HT1080 (cell line): ENCODE results near the gene MT1F. TPM values are rescaled to one million over a fixed set of nuclear protein-coding genes. Genes with fewer than 3 reads are reported as not detected.

Experiments
- DNase-seq: peaks from one replicate; pipeline ENCODE4 v3.0.0-alpha.2; 2015; ENCODE audit warnings: low read depth
- total RNA-seq: library from RNA; depleted of rRNA; stranded (reverse); fragments of >200 nt; shearing (Covaris generic); gene quantifications from 2 replicates; pipeline ENCODE4 v1.2.3, GENCODE V29; 2014

The MT1F gene
- total RNA-seq, 1 experiment from 2014 or later: not detected

DNA sequence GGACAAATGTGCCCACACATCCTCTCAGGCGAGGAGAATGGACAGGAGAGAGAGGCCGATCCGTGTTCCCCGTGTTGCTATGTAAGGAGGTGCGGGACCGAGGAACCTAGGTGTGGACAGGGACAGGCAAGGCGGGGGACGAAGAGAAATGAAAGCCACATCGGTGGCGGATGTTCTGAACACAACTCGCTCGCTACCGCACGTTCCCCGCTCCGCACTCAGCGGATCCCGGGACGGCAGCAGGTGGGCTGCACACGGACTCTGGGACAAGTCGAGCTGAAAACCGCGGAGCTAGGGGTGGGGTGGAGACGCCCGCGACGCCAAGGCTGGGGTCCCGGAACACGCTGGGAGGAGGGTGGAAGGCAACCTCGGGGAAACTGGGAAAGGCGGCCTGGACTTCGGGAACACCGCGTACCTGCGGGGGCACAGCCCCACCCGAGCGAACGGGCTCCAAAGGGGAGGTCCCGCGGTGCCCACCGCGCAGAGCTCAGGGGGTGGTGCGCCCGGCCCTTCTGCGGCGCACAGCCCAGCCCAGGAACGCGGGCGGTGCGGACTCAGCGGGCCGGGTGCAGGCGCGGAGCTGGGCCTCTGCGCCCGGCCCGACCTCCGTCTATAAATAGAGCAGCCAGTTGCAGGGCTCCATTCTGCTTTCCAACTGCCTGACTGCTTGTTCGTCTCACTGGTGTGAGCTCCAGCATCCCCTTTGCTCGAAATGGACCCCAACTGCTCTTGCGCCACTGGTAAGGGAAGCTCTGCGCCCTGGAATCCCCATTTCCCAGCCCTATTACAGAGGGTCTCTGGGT, 32.4 kb upstream of the MT1F start, which contains the start of gene MT1E:
MT1E (plus strand) TSS at position 642 of the 803 bp plus-strand sequence; CDS start at position 713, 71 bp downstream.
- peak; percentile 76 for DNase-seq

DNA sequence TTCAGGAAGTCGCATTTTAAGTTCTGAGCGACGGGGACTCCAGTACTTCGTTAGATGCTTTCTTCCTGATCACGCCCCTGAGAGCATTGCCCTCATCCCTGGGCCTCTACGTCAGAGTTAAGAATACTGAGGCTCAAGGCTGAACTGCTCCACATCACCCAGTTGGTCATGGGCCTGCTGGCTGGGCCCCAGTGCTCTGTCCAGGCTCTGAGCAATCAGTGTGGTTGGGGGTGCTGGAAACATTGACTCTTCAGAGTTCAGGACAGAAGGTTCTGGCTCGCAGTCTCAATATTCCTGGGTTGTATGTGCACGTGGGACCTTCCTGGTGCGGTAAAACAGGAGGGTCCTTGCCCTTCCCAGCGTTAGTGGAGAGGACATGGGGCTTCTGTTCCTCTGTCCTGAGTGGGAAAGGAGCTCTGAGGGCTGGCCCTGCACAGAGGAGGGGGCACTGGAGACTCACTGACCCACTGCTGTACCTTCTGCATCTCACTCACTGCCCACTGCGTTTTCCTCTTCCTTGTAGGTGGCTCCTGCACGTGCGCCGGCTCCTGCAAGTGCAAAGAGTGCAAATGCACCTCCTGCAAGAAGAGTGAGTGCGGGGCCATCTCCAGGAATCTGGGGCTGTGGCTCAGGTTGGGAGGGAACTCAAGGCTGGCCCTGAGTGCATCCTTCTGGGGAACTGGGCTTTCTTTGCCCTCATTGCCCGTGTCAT, 31.7 kb upstream of the MT1F start:
- peak; percentile 30 for DNase-seq

DNA sequence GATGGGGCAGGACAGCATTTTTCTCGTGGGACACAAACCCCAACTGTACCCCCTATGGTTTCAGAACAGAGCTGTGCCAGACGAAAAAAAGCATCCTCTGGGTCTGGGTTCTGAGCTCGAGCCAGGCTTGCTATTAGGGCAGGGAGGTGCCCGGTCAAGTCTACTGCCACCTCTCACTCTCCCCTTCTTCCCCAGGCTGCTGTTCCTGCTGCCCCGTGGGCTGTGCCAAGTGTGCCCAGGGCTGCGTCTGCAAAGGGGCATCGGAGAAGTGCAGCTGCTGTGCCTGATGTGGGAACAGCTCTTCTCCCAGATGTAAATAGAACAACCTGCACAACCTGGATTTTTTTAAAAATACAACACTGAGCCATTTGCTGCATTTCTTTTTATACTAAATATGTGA, 31.1 kb upstream of the MT1F start:
- DNase-seq: no peak

DNA sequence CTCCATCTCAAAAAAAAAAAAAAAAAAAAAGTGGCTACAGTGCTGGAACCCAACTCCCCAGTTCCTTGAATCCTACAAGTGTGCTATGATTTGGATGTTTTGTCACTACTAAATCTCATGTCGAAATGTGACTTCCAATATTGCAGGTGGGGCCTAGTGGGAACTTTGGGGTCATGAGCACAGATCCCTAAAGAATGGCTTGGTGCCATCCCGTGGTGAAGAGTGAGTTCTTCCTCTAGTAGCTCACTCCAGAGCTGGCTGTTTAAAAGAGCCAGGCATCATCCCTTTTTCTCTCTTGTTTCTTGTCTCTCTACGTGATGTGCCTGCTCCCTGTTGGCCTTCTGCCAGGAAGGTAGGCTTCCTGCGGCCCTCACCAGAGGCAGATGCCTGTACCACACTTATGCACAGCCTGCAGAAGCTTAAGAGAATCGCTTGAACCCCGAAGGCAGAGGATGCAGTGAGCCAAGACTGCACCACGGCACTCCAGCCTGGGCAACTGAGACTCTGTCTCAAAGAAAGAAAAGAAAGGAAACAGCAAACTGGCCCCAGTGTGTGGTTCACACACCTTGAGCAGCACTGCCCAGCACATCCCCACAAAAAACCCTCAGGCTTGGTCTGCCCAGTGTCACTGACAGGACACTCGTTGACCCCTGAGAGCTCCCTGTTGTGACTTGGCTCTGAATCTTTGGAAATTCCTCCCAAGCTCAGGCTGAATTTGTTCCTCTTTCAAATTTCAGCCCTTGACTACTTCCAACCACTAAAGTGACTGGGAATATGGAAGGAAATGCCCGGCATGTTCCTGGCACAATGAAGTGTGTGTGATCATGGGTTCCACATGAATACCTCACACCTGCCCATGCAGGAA, 29.0 kb upstream of the MT1F start:
- DNase-seq: no peak

DNA sequence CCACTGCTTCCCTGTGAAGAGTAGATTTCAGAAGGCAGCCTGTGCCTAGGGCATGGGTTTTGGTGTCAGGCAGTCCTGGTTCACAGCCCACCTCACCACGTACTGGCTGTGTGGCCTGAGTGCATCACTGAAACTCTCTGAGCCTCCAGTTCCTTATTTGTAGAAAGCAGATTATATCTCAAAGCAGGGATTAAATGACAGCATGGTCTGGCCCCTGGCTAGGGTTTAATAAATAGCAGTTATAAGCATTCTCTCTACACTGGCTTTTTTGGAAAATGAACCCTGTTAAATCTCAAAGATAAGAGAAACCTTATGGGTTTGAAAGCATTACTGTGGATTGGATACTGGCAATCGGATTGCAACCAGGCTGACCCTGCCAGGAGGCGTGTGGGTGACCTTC, 28.2 kb upstream of the MT1F start:
- DNase-seq: no peak

DNA sequence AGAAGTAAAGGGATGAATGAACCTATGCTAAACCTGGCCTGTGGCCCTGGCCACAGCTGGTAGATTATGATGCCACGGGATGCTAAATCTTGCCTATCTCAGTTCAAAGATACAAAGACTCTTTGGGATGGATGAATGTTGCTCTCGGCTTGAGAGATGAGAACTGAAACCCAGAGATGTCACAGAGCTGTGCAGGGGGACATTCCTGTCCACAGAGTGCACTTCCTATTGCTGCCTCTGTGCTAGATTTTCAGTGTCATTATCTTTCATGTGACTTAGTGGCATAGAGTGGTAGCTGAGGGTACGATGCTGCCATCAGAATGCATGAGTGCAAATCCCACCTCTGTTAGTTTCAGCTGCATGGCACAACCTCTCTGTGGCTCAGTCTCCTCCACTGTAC, 27.6 kb upstream of the MT1F start:
- no peak for DNase-seq

DNA sequence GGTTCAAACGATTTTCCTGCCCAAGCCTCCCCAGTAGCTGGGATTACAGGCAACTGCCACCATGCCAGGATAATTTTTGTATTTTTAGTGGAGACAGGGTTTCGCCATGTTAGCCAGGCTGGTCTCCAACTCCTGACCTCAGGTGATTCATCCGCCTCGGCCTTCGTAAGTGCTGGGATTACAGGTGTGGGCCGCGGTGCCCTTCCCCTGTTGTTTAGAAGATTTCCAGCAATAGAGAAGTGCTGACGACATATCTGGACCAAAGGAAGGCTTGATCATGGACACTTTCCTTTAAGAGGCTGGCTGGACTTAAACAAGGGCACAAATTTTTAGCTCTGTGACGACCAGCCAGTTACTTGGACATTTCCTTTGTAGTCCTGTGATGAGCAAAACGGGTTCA, 26.6 kb upstream of the MT1F start:
- DNase-seq: no peak

DNA sequence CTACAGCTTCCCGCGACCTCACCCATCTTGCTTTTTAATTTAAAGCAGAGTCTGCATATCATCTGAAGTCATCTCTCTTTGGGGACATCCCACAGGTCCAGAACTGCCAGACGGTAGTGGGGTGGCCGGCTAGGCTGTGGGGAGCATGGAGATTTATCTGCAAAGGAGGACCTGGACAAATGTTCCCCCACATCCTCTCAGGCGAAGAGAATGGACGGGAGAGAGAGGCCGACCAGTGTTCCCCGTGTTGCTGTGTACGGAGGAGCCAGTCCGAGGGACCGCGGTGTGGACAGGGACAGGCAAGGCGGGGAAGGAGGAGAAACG, 26.0 kb upstream of the MT1F start:
- DNase-seq: no peak

DNA sequence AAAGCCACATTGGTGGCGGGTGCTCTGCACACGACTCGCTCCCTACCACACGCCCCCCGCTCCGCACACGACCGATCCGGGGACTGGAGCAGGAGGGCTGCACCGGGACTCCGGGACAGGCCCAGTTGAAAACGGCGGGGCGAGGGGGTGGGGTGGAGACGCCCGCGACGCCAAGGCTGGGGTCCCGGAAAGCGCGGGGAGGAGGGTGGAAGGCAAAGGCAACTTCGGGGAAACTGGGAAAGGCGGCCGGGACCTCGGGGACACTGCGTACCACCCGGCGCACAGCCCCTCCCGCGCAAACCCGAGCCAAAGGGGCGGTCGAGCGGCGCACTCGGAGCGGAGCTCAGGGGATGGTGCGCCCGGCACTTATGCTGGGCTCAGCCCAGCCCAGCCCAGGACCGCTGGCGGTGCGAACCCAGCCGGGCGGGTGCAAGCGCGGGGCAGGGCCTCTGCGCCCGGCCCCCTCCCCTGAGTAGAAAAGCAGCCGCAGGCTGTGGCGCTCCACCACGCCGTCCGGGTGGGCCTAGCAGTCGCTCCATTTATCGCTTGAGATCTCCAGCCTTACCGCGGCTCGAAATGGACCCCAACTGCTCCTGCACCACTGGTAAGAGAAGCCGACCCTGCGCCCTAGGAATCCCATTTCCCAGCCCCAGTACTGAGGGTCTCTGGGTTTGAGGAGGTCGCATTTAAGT, 25.5 kb upstream of the MT1F start, which contains the start of gene MT1M:
MT1M (plus strand) TSS at position 504 of the 692 bp plus-strand sequence; CDS start at position 577, 73 bp downstream.
- no peak for DNase-seq

DNA sequence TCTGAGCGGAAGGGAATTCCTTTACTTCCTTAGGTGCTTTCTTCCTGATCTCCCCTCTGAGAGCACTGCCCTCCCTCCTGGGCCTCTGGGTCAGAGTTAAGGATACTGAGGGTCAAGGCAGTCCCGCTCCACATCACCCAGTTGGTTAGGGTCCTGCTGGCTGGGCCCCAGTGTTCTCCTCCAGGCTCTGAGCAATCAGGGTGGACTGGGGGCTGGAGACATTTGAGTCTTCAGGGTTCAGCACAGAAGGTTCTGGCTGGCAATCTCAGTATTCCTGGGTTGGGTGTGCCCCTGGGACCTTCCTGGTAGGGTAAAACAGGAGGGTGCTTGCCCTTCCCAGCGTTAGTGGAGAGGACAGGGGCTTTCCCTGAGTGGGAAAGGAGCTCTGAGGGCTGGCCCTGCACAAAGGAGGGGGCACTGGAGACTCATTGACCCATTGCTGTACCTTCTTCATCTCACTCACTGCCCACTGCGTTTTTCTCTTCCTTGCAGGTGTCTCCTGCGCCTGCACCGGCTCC, 24.9 kb upstream of the MT1F start:
- no peak for DNase-seq

DNA sequence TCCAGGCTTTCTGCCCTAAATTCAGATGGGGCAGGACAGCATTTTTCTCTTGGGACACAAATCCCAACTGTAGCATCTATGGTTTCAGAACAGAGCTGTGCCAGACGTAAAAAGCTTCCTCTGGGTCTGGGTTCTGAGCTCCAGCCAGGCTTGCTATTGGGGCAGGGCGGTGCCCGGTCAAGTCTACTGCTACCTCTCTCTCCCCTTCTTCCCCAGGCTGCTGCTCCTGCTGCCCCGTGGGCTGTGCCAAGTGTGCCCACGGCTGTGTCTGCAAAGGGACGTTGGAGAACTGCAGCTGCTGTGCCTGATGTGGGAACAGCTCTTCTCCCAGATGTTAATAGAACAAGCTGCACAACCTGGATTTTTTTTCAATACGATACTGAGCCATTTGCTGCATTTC, 24.2 kb upstream of the MT1F start:
- DNase-seq: no peak

DNA sequence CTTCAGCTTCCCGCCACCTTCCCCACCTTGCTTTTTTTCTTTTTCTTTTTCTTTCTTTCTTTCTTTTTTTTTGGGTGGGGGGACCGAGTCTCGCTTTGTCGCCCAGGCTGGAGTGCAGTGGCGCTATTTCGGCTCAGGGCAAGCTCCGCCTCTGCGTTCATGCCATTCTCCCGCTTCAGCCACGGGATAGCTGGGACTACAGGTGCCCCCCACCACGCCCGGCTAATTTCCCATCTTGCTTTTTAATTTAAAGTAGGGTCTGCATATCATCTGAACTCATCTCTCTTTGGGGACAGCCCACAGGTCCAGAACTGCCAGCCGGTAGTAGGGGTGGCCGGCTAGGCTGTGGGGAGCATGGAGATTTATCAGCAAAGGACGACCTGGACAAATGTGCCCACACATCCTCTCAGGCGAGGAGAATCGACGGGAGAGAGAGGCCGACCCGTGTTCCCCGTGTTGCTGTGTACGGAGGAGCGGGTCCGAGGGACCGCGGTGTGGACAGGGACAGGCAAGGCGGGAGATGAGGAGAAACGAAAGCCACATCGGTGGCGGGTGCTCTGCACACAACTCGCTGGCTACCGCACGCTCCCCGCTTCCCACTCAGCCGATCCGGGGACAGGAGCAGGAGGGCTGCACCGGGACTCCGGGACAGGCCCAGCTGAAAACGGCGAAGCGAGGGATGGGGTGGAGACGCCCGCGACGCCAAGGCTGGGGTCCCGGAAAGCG, 22.9 kb upstream of the MT1F start:
- no peak for DNase-seq

DNA sequence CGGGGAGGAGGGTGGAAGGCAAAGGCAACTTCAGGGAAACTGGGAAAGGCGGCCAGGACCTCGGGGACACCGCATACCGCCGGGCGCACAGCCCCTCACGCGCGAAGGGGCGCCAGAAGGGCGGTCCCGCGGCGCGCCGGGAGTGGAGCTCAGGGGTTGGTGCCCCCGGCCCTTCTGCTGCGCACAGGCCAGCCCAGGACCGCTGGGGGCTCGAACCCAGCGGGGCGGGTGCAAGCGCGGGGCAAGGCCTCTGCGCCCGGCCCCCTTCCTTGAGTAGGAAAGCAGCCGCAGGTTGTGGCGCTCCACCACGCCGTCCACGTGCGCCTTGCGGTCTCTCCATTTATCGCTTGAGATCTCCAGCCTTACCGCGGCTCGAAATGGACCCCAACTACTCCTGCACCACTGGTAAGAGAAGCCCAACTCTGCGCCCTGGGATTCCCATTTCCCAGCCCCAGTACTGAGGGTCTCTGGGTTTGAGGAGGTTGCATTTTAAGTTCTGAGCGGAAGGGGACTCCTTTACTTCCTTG, 22.3 kb upstream of the MT1F start:
- DNase-seq: no peak

DNA sequence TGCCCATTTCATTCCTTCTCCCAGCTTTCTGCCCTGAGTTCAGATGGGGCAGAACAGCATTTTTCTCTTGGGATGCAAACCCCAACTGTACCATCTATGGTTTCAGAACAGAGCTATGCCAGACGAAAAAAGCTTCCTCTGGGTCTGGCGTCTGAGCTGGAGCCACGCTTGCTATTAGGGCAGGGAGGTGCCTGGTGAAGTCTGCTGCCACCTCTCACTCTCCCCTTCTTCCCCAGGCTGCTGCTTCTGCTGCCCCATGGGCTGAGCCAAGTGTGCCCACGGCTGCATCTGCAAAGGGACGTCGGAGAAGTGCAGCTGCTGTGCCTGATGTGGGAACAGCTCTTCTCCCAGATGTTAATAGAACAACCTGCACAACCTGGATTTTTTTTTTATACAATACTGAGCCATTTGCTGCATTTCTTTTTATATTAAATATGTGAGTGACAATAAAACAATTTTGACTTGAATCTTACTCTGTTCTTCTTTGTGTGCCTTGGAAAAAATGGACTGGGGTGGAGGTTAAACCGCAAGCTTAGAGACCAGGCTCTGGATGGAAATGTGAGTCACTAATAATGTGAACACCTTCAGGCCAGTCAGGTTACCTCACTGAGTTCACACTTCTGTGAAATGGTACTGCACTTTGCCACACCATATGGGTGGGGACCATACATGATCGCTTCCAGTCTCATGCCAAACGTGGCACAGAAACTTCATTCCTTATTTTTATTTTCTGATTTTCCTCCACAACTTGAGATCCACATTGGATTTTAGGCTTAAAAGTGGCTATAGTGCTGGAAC, 20.9 kb upstream of the MT1F start:
- no peak for DNase-seq

DNA sequence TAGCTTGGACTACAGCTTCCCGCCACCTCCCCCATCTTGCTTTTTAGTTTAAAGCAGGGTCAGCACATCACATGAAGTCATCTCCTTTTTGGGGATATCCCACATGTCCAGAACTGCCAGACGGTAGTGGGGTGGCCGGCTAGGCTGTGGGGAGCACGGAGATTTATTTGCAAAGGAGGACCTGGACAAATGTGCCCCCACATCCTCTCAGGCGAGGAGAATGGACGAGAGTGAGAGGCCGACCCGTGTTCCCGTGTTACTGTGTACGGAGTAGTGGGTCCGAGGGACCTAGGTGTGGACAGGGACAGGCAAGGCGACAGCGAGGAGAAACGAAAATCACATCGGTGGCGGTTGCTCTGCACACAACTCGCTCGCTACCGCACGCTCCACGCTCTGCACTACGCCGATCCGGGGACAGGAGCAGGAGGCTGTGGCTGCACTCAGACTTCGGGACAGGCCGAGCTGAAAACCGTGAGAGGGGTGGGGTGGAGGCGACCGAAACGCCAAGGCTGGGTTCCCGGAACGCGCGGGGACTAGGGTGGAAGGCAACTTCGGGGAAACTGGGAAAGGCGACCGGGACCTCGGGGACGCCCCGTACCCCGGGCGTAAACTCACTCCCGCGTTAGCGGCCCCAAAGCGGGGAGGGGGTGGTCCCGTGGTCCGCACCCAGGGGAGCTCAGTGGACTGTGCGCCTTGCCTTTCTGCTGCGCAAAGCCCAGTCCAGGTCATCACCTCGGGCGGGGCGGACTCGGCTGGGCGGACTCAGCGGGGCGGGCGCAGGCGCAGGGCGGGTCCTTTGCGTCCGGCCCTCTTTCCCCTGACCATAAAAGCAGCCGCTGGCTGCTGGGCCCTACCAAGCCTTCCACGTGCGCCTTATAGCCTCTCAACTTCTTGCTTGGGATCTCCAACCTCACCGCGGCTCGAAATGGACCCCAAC, 19.7 kb upstream of the MT1F start, which contains the start of gene MT1A:
MT1A (plus strand) TSS at position 853 of the 937 bp plus-strand sequence; CDS start at position 926, 73 bp downstream.
- no peak for DNase-seq

DNA sequence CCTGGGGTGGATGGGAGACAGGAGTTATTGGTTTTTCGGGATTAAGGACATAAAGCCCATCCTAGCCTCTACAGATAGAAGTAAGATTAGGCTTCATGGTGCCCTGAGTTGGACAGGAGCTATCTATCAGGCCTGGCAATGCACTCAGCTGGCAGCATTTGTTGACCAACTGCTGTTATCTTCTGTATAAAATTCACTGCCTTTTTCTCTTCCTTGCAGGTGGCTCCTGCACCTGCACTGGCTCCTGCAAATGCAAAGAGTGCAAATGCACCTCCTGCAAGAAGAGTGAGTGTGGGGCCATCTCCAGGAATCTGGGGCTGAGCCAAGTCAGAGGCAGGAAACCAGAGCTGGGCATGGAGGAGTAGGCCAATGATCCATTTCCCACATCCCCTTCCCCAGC, 18.7 kb upstream of the MT1F start:
- no peak for DNase-seq

DNA sequence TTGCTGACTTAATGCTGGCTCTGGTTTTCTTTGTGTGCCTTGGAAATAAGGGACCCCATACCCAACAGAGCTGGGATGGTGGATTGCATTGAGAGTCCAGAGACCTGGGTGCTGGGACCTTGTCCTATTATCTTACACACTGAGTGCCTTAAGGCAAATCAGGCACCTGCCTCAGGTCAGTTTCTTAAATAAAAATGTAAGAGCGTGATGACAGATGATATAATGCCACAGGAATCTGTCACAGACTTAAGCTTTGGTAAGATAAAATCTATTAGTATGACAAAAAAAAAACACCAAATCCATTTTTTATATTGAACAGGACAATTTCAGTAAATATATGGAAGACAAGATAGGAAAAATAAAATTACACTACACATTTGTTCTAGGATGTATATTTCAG, 17.7 kb upstream of the MT1F start:
- DNase-seq: no peak

DNA sequence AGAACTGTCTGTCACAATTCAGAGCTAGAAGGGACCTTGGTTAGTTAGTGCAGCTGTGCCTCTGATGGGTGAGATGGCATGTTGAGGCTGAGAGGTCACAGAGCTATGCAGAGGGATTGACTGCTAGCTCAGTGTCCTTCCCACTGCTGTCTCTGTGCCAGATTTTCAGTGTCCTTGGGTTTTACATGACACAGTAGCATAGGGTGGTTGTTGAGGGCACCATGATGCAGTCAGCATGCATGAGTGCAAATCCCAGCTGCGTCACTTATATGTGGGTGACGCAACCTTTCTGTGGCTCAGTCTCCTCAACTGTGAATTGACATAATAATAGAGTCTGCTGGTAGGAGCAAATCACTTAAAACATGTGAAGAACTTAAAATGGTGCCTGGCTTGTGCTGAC, 16.6 kb upstream of the MT1F start:
- no peak for DNase-seq
